ENCODE results near the gene SLC25A41.
A peak's percentile ranks its signal among the peaks of the same experiment; 100 is the strongest.

The SLC25A41 gene

DNA sequence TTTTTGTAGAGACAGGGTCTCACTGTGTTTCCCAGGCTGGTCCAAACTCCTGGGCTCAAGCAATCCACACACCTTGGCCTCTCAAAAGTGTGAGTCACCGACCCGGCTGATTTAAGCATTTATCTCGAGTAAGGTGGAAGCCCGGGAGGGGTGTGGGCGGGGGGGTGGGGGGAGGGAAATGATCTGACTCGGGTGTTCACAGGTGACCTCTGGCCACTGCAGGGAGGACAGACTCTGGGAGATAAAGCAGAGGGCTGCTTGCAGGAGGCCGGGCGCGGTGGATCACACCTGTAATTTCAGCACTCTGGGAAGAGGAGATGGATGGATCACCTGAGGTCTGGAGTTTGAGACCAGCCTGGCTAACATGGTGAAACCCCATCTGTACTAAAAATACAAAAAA lies 40.1 kb upstream of the SLC25A41 start:
- Histone ChIP-seq H3K27ac (ENCODE audit: low read depth, low read length) (no peak overlapping the region), H3K27me3 (ENCODE audit: insufficient read depth, low read length) (peaks cover 26% of the 10 kb centered on the region), H3K4me3 (ENCODE audit: low read length) (no peak overlapping the region), H3K9me3 (ENCODE audit: insufficient read depth, low read depth, low read length) (no peaks in the 10 kb centered on the region), H3K9ac (ENCODE audit: low read depth, low read length) (no peak overlapping the region), H3K4me1 (ENCODE audit: insufficient read depth, low read length) (no peaks in the 10 kb centered on the region), H3K36me3 (ENCODE audit: insufficient read depth, low read length) (no peaks in the 10 kb centered on the region)
- 77% methylated on average over 9 of the region's 9 CpGs for WGBS

- Histone ChIP-seq H3K27ac (ENCODE audit: low read depth, low read length) (no peak overlapping the region), H3K9ac (ENCODE audit: low read depth, low read length) (no peak overlapping the region), H3K4me3 (ENCODE audit: low read length) (no peak overlapping the region), H3K9me3 (ENCODE audit: insufficient read depth, low read depth, low read length) (no peaks in the 10 kb centered on the region), H3K36me3 (ENCODE audit: insufficient read depth, low read length) (peaks cover 5% of the 10 kb centered on the region; the same call in 1 of the 2 replicates), H3K27me3 (ENCODE audit: insufficient read depth, low read length) (peaks cover 26% of the 10 kb centered on the region), H3K4me1 (ENCODE audit: insufficient read depth, low read length) (no peaks in the 10 kb centered on the region)
- 73% methylated on average over 4 of the region's 4 CpGs for WGBS
These were observed 39.1 kb upstream of the SLC25A41 start for GRCh38 chr19:6472713-6473112.

DNA sequence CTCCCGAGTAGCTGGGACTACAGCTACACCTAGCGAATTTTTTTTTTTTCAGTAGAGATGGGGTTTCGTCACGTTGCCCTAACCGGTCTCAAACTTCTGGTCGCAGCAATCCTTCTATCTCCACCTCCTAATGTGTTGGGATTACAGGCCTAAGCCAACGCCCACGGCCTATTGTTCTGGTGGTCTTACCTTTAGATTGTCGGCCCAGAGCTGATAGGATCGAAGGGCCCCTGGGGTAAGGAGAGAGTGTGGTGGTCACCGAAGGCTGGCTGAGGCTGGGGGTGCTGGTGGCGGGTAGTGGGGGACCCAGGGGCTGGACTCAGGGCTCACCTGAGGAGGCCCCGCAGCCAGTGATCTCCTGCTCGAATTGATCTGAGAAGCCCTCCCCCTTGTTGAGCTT lies 37.5 kb upstream of the SLC25A41 start:
- Histone ChIP-seq H3K27ac (ENCODE audit: low read depth, low read length) (no peak overlapping the region), H3K4me3 (ENCODE audit: low read length) (no peak overlapping the region), H3K9me3 (ENCODE audit: insufficient read depth, low read depth, low read length) (no peaks in the 10 kb centered on the region), H3K36me3 (ENCODE audit: insufficient read depth, low read length) (peaks cover 11% of the 10 kb centered on the region; the same call in 1 of the 2 replicates), H3K9ac (ENCODE audit: low read depth, low read length) (no peak overlapping the region), H3K4me1 (ENCODE audit: insufficient read depth, low read length) (no peaks in the 10 kb centered on the region), H3K27me3 (ENCODE audit: insufficient read depth, low read length) (peaks cover 20% of the 10 kb centered on the region)
- 87% methylated on average over 14 of the region's 14 CpGs for WGBS

DNA sequence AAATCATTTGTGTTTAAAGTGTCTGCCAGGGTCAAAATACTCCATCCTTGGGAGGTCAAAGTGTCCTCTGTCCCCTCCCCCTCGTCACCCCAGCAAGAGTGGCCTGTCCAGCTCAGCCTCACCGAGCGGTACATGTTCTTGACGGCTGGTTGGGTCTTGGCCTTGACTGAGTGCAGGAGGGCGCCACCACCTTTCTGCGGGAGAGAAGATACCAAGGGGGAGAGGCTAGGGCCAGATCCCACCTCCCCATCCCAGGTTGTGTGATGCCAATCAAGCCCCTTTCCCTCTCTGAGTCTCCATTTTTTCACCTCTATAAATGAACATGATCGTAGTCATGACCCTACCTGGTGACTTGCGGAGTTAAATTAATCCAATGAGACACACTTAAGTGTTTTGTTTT lies 36.6 kb upstream of the SLC25A41 start:
- Histone ChIP-seq H3K4me1 (ENCODE audit: insufficient read depth, low read length) (no peaks in the 10 kb centered on the region), H3K27ac (ENCODE audit: low read depth, low read length) (no peak overlapping the region)
- 76% methylated on average over 8 of the region's 8 CpGs for WGBS

DNA sequence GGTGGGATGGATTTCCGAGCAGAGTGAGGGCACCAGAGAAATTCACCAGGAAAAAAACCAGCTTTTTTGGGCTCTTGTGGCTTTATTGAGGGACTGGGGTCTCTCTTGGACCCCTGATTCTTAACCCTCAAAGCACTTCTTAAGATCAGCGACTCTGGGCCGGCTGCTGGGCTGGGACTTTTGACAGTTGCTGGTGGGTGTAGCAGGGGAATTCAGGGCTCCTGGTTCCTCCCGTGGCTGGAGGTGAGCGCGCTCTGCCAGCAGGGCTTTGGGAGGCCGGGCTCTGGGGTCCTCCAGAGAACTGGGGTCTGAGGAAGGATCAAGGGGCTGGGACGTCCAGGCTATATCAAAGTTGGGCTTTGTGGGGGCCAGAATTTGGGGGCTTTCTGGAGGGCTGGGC lies 33.8 kb upstream of the SLC25A41 start:
- WGBS: 85% methylated on average over 8 of the region's 8 CpGs
- no peak overlapping the region for H3K4me3 ChIP-seq (ENCODE audit: low read length)
- H3K4me1 ChIP-seq (ENCODE audit: insufficient read depth, low read length): no peaks in the 10 kb centered on the region
- no peak overlapping the region for H3K27ac ChIP-seq (ENCODE audit: low read depth, low read length)
- peaks cover 11% of the 10 kb centered on the region; the same call in 1 of the 2 replicates for H3K36me3 ChIP-seq (ENCODE audit: insufficient read depth, low read length)
- H3K9ac ChIP-seq (ENCODE audit: low read depth, low read length): no peak overlapping the region
- H3K27me3 ChIP-seq (ENCODE audit: insufficient read depth, low read length): peaks cover 21% of the 10 kb centered on the region
- no peaks in the 10 kb centered on the region for H3K9me3 ChIP-seq (ENCODE audit: insufficient read depth, low read depth, low read length)

More for the DNA sequence above, 36.6 kb upstream of the SLC25A41 start:
- Histone ChIP-seq H3K36me3 (ENCODE audit: insufficient read depth, low read length) (peaks cover 11% of the 10 kb centered on the region; the same call in 1 of the 2 replicates), H3K27me3 (ENCODE audit: insufficient read depth, low read length) (peaks cover 12% of the 10 kb centered on the region), H3K9ac (ENCODE audit: low read depth, low read length) (no peak overlapping the region), H3K4me3 (ENCODE audit: low read length) (no peak overlapping the region), H3K9me3 (ENCODE audit: insufficient read depth, low read depth, low read length) (no peaks in the 10 kb centered on the region)

DNA sequence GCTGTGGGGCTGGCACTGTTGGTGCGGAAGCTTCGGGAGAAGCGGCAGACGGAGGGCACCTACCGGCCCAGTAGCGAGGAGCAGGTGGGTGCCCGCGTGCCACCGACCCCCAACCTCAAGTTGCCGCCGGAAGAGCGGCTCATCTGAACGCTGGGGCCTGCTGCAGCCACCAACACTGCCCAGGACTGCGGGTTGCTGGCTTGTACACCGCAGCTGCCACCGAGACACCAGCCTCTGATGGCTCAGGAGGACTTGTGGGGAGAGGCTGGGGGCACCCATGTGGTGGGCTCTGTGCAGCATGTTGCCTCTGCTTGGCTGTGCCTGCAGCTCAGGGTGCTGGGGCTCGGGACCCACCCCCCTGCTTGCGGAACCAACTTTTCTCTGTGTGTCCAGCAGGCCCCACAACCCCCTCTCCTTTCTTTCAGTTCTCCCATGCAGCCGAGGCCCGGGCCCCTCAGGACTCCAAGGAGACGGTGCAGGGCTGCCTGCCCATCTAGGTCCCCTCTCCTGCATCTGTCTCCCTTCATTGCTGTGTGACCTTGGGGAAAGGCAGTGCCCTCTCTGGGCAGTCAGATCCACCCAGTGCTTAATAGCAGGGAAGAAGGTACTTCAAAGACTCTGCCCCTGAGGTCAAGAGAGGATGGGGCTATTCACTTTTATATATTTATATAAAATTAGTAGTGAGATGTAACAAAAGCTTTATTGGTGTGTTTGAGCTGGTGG lies 33.1 kb upstream of the SLC25A41 start:
- 92% methylated on average over 21 of the region's 21 CpGs for WGBS
- Histone ChIP-seq H3K9me3 (ENCODE audit: insufficient read depth, low read depth, low read length) (no peaks in the 10 kb centered on the region), H3K4me3 (ENCODE audit: low read length) (no peak overlapping the region), H3K27me3 (ENCODE audit: insufficient read depth, low read length) (peaks cover 26% of the 10 kb centered on the region), H3K4me1 (ENCODE audit: insufficient read depth, low read length) (no peaks in the 10 kb centered on the region), H3K9ac (ENCODE audit: low read depth, low read length) (no peak overlapping the region), H3K27ac (ENCODE audit: low read depth, low read length) (no peak overlapping the region), H3K36me3 (ENCODE audit: insufficient read depth, low read length) (peaks cover 11% of the 10 kb centered on the region; the same call in 1 of the 2 replicates)

DNA sequence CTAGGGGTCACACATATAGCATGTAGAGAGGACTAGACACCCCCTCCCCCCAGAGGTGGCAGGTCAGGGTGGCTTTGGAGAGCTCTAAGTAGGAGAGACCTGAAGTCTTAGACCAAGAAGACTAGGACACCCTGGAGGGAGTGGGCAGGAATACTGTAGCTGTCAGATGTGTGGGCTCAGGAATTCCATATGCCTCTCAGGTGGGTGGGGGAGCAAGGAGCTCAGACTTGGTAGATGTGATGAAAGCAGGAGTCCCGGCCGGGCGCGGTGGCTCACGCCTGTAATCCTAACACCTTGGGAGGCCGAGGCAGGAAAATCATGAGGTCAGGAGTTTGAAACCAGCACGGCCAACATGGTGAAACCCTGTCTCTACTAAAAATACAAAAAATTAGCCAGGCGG lies 32.1 kb upstream of the SLC25A41 start:
- H3K9me3 ChIP-seq (ENCODE audit: insufficient read depth, low read depth, low read length): no peaks in the 10 kb centered on the region
- no peak overlapping the region for H3K9ac ChIP-seq (ENCODE audit: low read depth, low read length)
- H3K27ac ChIP-seq (ENCODE audit: low read depth, low read length): no peak overlapping the region
- WGBS: 94% methylated on average over 8 of the region's 8 CpGs
- H3K27me3 ChIP-seq (ENCODE audit: insufficient read depth, low read length): peaks cover 26% of the 10 kb centered on the region
- H3K36me3 ChIP-seq (ENCODE audit: insufficient read depth, low read length): peaks cover 11% of the 10 kb centered on the region; the same call in 1 of the 2 replicates
- H3K4me3 ChIP-seq (ENCODE audit: low read length): no peak overlapping the region
- H3K4me1 ChIP-seq (ENCODE audit: insufficient read depth, low read length): no peaks in the 10 kb centered on the region

- Histone ChIP-seq H3K4me3 (ENCODE audit: low read length) (peak overlapping the region; percentile 83), H3K36me3 (ENCODE audit: insufficient read depth, low read length) (peaks cover 11% of the 10 kb centered on the region; the same call in 1 of the 2 replicates), H3K9me3 (ENCODE audit: insufficient read depth, low read depth, low read length) (no peaks in the 10 kb centered on the region), H3K27me3 (ENCODE audit: insufficient read depth, low read length) (peaks cover 26% of the 10 kb centered on the region), H3K9ac (ENCODE audit: low read depth, low read length) (peak overlapping the region; percentile 58), H3K27ac (ENCODE audit: low read depth, low read length) (no peak overlapping the region), H3K4me1 (ENCODE audit: insufficient read depth, low read length) (no peaks in the 10 kb centered on the region)
- WGBS: 44% methylated on average over 9 of the region's 9 CpGs
These were observed 31.4 kb upstream of the SLC25A41 start for GRCh38 chr19:6465006-6465405.

GRCh38 chr19:6464070-6464873 lies 30.7 kb upstream of the SLC25A41 start, which contains the start of gene CRB3:
Gene CRB3, plus strand, starts transcription at chr19:6464271. Its CDS starts 431 bp downstream, at chr19:6464702.
- Histone ChIP-seq H3K9ac (ENCODE audit: low read depth, low read length) (peak within 1 kb of the TSS; percentile 58), H3K9me3 (ENCODE audit: insufficient read depth, low read depth, low read length) (no peaks in the 10 kb centered on the region), H3K4me3 (ENCODE audit: low read length) (peak within 1 kb of the TSS; percentile 83), H3K4me1 (ENCODE audit: insufficient read depth, low read length) (no peaks in the 10 kb centered on the region), H3K27me3 (ENCODE audit: insufficient read depth, low read length) (peaks cover 26% of the 10 kb centered on the region), H3K27ac (ENCODE audit: low read depth, low read length) (peak within 1 kb of the TSS; percentile 49; the same call in 1 of the 2 replicates), H3K36me3 (ENCODE audit: insufficient read depth, low read length) (peaks cover 11% of the 10 kb centered on the region; the same call in 1 of the 2 replicates)
- WGBS: 2% methylated on average over 65 of the region's 65 CpGs

- Histone ChIP-seq H3K9me3 (ENCODE audit: insufficient read depth, low read depth, low read length) (no peaks in the 10 kb centered on the region), H3K27ac (ENCODE audit: low read depth, low read length) (peak overlapping the region; percentile 40; the same call in 1 of the 2 replicates), H3K4me3 (ENCODE audit: low read length) (peak overlapping the region; percentile 84), H3K9ac (ENCODE audit: low read depth, low read length) (peak overlapping the region; percentile 45), H3K27me3 (ENCODE audit: insufficient read depth, low read length) (peaks cover 26% of the 10 kb centered on the region), H3K36me3 (ENCODE audit: insufficient read depth, low read length) (peaks cover 4% of the 10 kb centered on the region; the same call in 1 of the 2 replicates), H3K4me1 (ENCODE audit: insufficient read depth, low read length) (no peaks in the 10 kb centered on the region)
- WGBS: under 1% methylated on average over 57 of the region's 57 CpGs
These were observed 26.7 kb upstream of the SLC25A41 start for GRCh38 chr19:6460099-6460884.

Data from HUES64 (cell line).